GM19468 (cell line): ENCODE measurements around the gene MZT2A.
A peak's percentile ranks its signal among the peaks of the same experiment; 100 is the strongest.
"Not testable (repeated sequence)": the region's sequence is repeated elsewhere in the genome, so short reads cannot be mapped to it uniquely, and the experiment has no call there.

Source experiments
- ATAC-seq: cut with Tn5 transposase; IDR thresholded peaks from one replicate; pipeline ENCODE4 v1.9.1; 2021; ENCODE audit warnings: mild to moderate bottlenecking, moderate library complexity, moderate number of reproducible peaks; ENCODE audit not compliant: unreplicated experiment; ENCODE audit errors: extremely low read depth

Gene MZT2A

DNA sequence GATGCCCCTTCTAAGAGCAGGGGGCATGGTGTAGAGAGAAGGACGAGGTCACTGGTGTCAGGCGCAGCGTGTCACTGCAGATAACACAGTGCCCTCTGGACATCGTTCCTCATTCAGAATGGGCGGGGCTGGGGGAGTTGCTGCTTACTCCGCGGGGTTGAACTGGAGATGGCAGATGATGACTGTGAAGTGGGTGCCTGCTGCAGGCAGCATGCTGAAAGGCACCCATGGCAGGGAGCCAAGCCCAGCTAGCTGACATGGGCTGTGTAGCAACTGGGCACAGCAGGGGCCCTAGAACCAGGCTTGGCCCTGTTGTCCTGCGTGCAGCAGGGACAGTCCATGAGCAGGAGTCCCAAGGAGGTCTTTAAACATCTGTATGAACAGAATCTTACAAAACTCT is 20.6 kb downstream of the MZT2A start:
- ATAC-seq = not testable (repeated sequence)

DNA sequence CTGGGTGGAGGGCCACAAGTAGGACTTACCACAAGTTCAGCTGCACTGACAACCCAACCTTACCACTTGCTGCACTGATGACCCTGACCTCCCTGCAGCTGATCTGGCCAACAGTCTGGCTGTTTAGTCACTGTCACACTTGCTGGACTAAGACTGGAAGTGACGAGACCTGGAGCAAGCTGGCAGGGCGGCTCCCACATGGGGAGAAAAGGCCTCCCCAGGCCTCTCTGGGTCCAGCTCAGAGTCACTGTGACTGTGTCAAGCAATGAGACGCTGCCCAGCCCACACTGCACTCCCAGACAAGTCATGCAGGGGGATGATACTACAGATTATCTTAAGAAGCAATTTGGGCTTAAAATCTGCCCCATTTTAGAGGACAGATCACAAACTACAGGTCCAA is 21.3 kb downstream of the MZT2A start:
- not testable (repeated sequence) for ATAC-seq

DNA sequence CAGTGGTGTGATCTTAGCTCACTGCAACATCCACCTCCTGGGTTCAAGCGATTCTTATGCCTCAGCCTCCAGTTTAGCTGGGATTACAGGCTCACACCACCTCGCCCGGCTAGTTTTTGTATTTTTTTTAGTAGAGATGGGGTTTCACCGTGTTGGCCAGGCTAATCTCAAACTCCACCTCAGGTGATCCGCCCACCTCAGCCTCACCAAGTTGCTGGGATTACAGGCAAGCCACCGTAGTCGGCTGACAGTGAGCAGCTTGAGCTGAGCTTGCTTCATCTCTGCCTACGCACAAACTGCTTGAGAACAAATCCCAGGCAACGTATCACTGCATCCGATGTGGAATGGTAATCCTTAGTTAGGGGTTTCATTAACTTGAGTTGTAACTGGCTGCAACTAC is 24.5 kb downstream of the MZT2A start:
- ATAC-seq = not testable (repeated sequence)

DNA sequence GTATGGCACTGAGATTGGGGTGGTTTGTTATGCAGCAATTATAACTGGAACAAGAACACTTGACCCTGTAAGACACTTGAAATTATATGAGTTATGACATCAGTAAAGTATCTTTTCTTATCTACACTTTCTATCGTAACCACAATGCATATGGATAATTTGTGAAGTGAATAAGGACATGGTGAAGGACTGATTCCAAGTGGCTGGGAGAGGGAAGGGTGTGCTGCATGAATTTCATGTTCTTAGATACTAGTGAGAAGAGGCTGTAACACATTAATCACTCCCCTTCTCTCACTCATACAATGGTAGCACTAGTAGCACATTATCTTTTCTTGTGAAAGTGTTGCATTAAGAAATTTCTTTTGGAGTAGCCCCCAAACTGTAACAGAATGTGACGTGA is 37.3 kb downstream of the MZT2A start:
- ATAC-seq = not testable (repeated sequence)

DNA sequence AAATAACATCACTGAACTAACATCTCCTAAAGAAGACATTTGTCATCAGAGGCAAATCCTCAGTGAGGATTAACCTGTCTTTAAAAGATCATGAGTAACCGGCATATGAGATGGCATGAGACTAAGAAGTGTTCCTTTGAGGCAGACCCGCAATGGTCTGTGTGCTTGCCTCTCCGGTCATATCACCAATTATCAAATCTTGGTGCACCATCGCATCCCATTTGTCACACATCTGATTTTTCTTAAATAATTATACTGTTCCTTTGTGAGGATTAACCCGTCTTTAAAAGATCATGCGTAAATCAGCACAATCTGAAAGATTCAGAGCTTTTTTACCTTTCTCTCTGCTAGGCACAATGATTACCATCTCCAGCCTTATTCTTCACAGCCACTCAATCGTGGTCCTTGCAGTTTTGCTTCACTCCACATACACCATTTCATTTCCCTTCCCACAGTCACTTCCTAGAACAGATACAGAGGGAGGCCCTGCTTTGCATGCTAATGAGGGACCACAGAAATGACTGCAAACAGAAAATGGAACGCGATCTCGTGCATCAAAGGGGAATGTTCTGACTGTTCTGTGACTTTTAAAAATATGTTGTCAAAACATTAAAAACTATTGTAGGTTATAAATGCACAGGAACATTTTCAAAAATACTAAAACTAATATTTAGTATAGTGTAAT is 40.8 kb downstream of the MZT2A start:
- ATAC-seq = peak; percentile 70

DNA sequence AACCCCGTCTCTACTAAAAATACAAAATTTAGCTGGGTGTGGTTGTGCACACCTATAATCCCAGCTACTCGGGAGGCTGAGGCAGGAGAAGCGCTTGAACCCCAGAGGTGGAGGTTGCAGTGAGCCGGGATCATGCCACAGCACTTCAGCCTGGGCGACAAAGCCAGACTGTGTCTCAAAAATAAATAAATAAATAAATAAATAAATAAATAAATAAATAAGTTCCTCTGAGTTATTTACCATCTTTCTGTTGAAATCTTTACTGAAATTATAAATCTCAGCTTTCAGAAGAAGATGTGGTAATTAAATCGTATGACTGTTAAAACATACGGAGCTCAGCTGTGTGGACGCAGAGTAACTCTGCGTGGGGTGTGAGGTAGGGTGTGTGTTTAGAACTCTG is 44.2 kb downstream of the MZT2A start:
- not testable (repeated sequence) for ATAC-seq

DNA sequence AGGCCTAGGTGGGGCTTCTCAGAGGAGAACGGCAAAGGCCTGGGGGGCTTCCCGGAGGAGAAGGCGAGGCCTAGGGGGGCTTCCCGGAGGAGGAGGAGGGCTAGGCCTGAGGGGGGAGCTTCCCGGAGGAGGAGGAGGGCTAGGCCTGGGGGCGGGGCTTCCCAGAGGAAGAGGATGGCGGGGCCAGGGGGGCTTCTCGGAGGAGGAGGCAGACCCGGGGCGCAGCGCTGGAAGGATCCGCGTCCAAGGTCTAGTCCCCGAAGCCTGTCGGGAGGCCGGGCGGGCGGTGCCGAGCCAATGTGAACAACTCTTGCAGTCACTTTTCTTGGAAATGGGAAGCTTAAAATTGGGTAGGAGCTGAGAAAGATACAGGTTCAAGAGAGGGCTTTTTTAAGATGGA is 46.3 kb downstream of the MZT2A start:
- no peak for ATAC-seq

DNA sequence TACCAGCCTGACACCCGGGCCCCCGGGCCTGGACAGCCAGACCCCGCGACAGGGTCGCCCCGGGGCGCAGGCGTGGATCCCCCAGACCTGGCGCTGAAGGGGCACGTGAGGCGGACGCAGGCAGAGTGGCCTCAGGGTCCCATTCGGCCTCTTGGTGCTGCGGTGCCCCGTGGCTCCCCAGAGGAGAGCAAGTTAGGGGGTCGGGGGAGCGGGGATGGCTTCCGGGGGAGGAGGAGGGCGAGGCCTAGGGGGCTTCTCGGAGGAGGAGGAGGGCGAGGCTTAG is 46.7 kb downstream of the MZT2A start:
- ATAC-seq = not testable (repeated sequence)

DNA sequence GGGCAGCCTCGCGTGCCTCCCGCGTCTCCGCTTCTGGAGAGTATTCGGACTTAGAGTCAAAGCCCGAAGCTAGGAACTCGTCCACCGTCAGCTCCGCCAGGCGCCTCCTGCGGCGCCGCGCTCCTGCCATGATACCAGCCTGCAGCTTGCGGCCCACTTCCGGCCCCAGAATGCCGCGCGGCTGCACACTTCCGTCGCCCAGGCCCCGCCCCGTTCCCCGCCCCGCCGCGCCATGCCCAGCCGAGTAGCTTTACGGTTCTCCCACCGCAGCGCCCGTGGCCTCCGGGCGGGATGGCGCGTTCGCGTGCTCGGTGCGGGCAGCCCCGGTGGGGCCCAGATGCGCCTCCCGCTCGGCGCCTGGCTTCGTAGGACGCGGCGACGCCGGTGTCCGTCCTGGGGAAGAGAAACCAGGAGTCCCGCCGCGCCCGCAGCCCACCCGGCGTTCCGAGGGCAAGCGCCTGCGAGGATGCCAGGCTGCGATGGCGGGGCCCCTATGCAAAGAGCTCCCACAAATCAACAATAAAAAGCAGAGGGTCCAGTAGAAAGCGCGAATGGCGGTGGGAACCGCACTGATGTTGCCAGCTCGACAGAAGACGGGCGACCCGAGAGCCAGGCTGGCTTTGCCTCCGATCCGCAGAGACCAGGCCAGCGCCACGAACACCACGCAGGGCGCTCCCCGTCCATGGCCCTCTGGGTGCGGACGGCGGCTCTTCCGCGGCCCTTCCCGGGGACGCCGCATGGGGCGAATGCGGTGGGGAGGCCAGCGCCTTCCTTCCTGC is 47.3 kb downstream of the MZT2A start:
- ATAC-seq = not testable (repeated sequence)

DNA sequence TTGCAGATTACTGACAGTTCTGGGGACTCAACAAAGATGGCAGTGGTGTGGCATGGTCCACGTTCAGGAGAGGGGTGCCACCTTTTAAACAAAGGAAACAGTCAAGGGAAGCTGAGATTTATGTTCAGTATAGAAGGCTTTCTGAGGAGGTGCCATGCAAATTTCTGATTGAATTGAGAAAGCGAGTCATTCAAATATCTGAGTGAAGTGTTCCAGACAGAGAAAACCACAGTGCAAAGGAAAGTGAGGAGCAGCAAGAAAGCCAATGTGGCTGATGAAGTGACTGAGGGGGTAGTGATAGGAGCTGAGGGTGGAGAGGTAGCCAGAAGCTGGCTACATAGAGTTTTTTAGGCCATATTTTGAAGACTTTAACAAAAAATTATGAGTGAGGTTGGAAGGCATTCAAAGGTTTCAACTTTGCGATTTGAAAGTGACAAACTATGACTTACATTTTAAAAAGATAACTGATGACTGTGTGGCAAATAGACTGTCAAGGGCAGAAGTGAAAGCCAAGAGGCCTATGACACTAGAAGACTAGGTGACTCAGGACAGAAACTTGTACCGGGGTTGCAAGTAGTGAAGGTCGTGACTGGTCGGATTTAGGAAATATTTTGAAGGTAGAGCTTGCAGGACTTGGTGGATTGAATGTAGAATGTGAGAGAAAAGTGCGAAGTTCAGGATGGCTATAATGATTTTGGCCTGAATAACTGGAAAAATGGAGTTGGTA is 51.3 kb downstream of the MZT2A start:
- ATAC-seq = not testable (repeated sequence)
